Pancreas (tissue), 10 donors: ENCODE data around the gene GLCCI1. TPM values are rescaled to one million over a fixed set of nuclear protein-coding genes. Genes with fewer than 3 reads are reported as not detected.

Source experiments
- ATAC-seq, 4 donors: fragments of 200-7000 bp; cut with Tn5 transposase; one replicate each; pipeline versions ENCODE4 v1.8.0 to v1.9.1; 2020; ENCODE audit warnings: mild to moderate bottlenecking in 4 of 4, moderate library complexity in 4 of 4
- DNase-seq, 6 donors: peaks; one replicate each; pipeline ENCODE4 v3.0.0-alpha.2; 2020
- FAIRE-seq: peaks from 2 replicates; lab custom pipeline; 2012; peaks lifted over from hg19 to GRCh38; lab: Jason Lieb, UNC
- H3K27ac ChIP-seq, 4 donors: fragments of 200-600 bp; sonication (generic); 1 replicate in 3 of 4; 2 replicates in 1 of 4; pipeline versions ENCODE4 v1.5.0 to v1.8.0; 2020
- H3K27me3 ChIP-seq, 4 donors: fragments of 200-600 bp; one replicate each; pipeline ENCODE4 v1.8.0; 2021
- H3K36me3 ChIP-seq, 3 donors: fragments of 200-600 bp; sonication (generic) in 1 of 3; one replicate each; pipeline versions ENCODE4 v1.5.0 to v1.8.0; 2020 to 2021
- H3K4me1 ChIP-seq, 3 donors: fragments of 200-600 bp; one replicate each; pipeline ENCODE4 v1.8.0; 2021
- H3K4me3 ChIP-seq, 4 donors: fragments of 200-600 bp; sonication (generic) in 2 of 4; one replicate each; pipeline versions ENCODE4 v1.5.0 to v1.8.0; 2020 to 2021
- H3K9me3 ChIP-seq, 4 donors: fragments of 200-600 bp; one replicate each; pipeline ENCODE4 v1.8.0; 2021
- CTCF ChIP-seq, 4 donors: fragments of 200-600 bp; sonication (generic) in 3 of 4; IDR thresholded peaks; one replicate each; pipeline versions ENCODE4 v1.5.0 to v1.8.0; 2021; ENCODE audit warnings: antibody characterized with exemption in 4 of 4
- WGBS, 2 donors: extraction: QIAGEN DNeasy Blood & Tissue Kit; methylation state at CpG; one replicate each; pipeline ENCODE4 v1.1.7; 2013; 5-methylcytosine and 5-hydroxymethylcytosine counted together
- intact Hi-C, 3 donors: fragments of 100-400 bp; cut with DNase I; formaldehyde crosslinking; loops; one replicate each; pipeline versions ENCODE4 v1.11.1 to v1.14.2; 2022
- polyA plus RNA-seq, 2 donors: library from polyadenylated mRNA; stranded (reverse); fragments of 200-250 nt; gene quantifications; one replicate each; pipeline ENCODE4 v1.2.3, GENCODE V29; 2013
- total RNA-seq, 6 donors: library from RNA; stranded (reverse); fragmentation: NEBNext Ultra II Directional in 4 of 6; extraction: Animal tissue kit (Norgen Biotek cat#: 25700) in 4 of 6; gene quantifications; one replicate each; pipeline versions ENCODE4 v1.2.1 to v1.2.4, GENCODE V29; 2021 to 2023
- donor health status: healthy with polysubstance abuse.
- donor health status: DM: no; HTN: no; CAD: no; lungs with moderate emphysema.
- donor health status: DM: no; HTN: no; CAD: no.
- donor health status: control.
- donor health status: control.
- donor health status: Bipolar disorder and iron deficiency.
- donor health status: DM: yes; HTN: yes; CAD: no.
- donor health status: DM: no; HTN: no; CAD: no.
- donor health status: DM: no; HTN: no; CAD: no.
- donor health status: DM: yes; HTN: yes; CAD: no.

GLCCI1 gene
- total and polyA plus RNA-seq, 8 donors: 2.0 to 7.4 (median 2.6) TPM

- Histone ChIP-seq H3K9me3 (no peaks in the 10 kb centered on the region), H3K27me3 (no peaks in the 10 kb centered on the region), H3K27ac (no peak overlapping the region), H3K4me3 (no peak overlapping the region), H3K36me3 (no peaks in the 10 kb centered on the region), H3K4me1 (no peaks in the 10 kb centered on the region)
- 80 to 81% methylated on average over 9 of the region's 9 CpGs for WGBS, 2 donors
- ATAC-seq (no peak), DNase-seq (no peak), FAIRE-seq (no peak)
- intact Hi-C loops: no loop called here
- TF ChIP-seq CTCF (IDR thresholded peaks at IDR 0.05): no peak
Observed at GRCh38 chr7:8103282-8103681, 134.7 kb downstream of the GLCCI1 start.

GRCh38 chr7:8105449-8106095 is 137.0 kb downstream of the GLCCI1 start:
- no peak for FAIRE-seq
- DNase-seq: no peak
- no peak for TF ChIP-seq CTCF (IDR thresholded peaks at IDR 0.05)
- H3K27me3 ChIP-seq: no peaks in the 10 kb centered on the region
- H3K4me3 ChIP-seq: no peak overlapping the region
- 41 to 69% methylated on average over 4 of the region's 4 CpGs for WGBS, 2 donors
- no peak for ATAC-seq
- intact Hi-C loops: no loop called here
- no peaks in the 10 kb centered on the region for H3K9me3 ChIP-seq
- H3K4me1 ChIP-seq: no peaks in the 10 kb centered on the region
- no peaks in the 10 kb centered on the region for H3K36me3 ChIP-seq
- no peak overlapping the region for H3K27ac ChIP-seq

GRCh38 chr7:8109196-8110022 is 140.8 kb downstream of the GLCCI1 start:
- Histone ChIP-seq H3K4me3 (no peak overlapping the region), H3K4me1 (no peaks in the 10 kb centered on the region), H3K36me3 (no peaks in the 10 kb centered on the region), H3K27me3 (no peaks in the 10 kb centered on the region), H3K9me3 (no peaks in the 10 kb centered on the region), H3K27ac (no peak overlapping the region)
- DNase-seq (no peak), ATAC-seq (no peak), FAIRE-seq (no peak)
- WGBS, 2 donors: 60 to 72% methylated on average over 4 of the region's 4 CpGs
- no peak for TF ChIP-seq CTCF (IDR thresholded peaks at IDR 0.05)
- intact Hi-C loops: no loop called here

- Histone ChIP-seq H3K4me1 (no peaks in the 10 kb centered on the region), H3K4me3 (no peak overlapping the region), H3K27me3 (no peaks in the 10 kb centered on the region), H3K36me3 (no peaks in the 10 kb centered on the region), H3K9me3 (no peaks in the 10 kb centered on the region), H3K27ac (no peak overlapping the region)
- intact Hi-C loops: no loop called here
- WGBS, 2 donors: 75 to 78% methylated on average over 11 of the region's 11 CpGs
- no peak for DNase-seq
- TF ChIP-seq CTCF (IDR thresholded peaks at IDR 0.05): no peak
- no peak for FAIRE-seq
- ATAC-seq: no peak
Observed at GRCh38 chr7:8111282-8111960, 142.8 kb downstream of the GLCCI1 start.
